ENCODE results near the gene KIFAP3. TPM values are rescaled to one million over a fixed set of nuclear protein-coding genes. Genes with fewer than 3 reads are reported as not detected.

Gene KIFAP3
- total and polyA plus RNA-seq, 4 donors, result 4.5 to 11.1 (median 6.9) TPM

DNA sequence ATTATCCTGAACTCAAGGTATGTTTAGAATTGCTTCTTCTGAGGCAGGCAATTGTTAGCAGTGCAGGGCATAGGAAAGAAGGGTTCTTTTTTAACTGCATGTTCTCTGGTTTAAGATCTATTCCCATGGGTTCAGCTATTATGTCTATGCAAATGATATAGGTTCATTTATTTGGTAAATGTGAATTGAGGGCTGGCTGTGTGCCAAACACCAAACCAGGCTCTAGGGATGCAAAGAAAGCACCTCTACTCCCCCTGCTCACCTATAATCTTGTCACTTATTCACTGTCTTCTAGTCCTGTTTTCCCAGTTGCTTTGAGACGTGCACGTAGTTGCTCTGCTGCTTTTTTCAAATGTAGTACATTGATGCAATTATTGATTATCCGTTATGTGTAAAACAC lies 691 bp upstream of the KIFAP3 start:
- Histone ChIP-seq H3K9ac (ENCODE audit: low read depth in 1 of 2, low read length in 2 of 2) (peak overlapping the region; percentile 11 to 72), H3K36me3 (ENCODE audit: control insufficient read depth in 4 of 4, insufficient read depth in 3 of 4, low read depth in 1 of 4, low read length in 3 of 4) (no peaks in the 10 kb centered on the region), H3K4me1 (ENCODE audit: control insufficient read depth in 4 of 4, insufficient read depth in 4 of 4, low read length in 3 of 4) (peaks cover 4 to 12% (median 9%) of the 10 kb centered on the region in 4 donors), H3K9me3 (ENCODE audit: control insufficient read depth in 4 of 4, low read length in 3 of 4) (peaks cover 0 to 7% (median 3%) of the 10 kb centered on the region in 4 donors), H3K27me3 (ENCODE audit: control insufficient read depth in 4 of 4, insufficient read depth in 4 of 4, low read length in 3 of 4) (no peaks in the 10 kb centered on the region), H3K27ac (ENCODE audit: low read depth in 1 of 2, low read length in 2 of 2) (no peak overlapping the region), H3K4me3 (ENCODE audit: low read depth in 1 of 3, low read length in 3 of 3) (peak overlapping the region in 1 of 3 donors; percentile 51)
- TF ChIP-seq, protein P1, sequence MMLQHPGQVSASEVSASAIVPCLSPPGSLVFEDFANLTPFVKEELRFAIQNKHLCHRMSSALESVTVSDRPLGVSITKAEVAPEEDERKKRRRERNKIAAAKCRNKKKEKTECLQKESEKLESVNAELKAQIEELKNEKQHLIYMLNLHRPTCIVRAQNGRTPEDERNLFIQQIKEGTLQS (IDR thresholded peaks at IDR 0.05), result no peak
- no peak for TF ChIP-seq FOXA2 (IDR thresholded peaks at IDR 0.05)
- TF ChIP-seq YY1 (IDR thresholded peaks at IDR 0.05), result no peak
- TF ChIP-seq FOXA1 (IDR thresholded peaks at IDR 0.05), result no peak
- TF ChIP-seq GABPA (IDR thresholded peaks at IDR 0.05 in 1 of 2, conservative IDR thresholded peaks at IDR 0.05 in 1 of 2), result no peak
- TF ChIP-seq NR2F2 (IDR thresholded peaks at IDR 0.05), result no peak
- TF ChIP-seq HNF4A (conservative IDR thresholded peaks at IDR 0.05), result no peak
- TF ChIP-seq, protein P2, sequence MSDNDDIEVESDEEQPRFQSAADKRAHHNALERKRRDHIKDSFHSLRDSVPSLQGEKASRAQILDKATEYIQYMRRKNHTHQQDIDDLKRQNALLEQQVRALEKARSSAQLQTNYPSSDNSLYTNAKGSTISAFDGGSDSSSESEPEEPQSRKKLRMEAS (IDR thresholded peaks at IDR 0.05), result no peak
- TF ChIP-seq, protein P3, sequence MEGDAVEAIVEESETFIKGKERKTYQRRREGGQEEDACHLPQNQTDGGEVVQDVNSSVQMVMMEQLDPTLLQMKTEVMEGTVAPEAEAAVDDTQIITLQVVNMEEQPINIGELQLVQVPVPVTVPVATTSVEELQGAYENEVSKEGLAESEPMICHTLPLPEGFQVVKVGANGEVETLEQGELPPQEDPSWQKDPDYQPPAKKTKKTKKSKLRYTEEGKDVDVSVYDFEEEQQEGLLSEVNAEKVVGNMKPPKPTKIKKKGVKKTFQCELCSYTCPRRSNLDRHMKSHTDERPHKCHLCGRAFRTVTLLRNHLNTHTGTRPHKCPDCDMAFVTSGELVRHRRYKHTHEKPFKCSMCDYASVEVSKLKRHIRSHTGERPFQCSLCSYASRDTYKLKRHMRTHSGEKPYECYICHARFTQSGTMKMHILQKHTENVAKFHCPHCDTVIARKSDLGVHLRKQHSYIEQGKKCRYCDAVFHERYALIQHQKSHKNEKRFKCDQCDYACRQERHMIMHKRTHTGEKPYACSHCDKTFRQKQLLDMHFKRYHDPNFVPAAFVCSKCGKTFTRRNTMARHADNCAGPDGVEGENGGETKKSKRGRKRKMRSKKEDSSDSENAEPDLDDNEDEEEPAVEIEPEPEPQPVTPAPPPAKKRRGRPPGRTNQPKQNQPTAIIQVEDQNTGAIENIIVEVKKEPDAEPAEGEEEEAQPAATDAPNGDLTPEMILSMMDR (IDR thresholded peaks at IDR 0.05; ENCODE audit: low read depth, low read length, missing input control), result no peak
- DNase-seq (ENCODE audit: low spot score), result no peak
- WGBS, result 83% methylated on average over 3 of the region's 3 CpGs

DNA sequence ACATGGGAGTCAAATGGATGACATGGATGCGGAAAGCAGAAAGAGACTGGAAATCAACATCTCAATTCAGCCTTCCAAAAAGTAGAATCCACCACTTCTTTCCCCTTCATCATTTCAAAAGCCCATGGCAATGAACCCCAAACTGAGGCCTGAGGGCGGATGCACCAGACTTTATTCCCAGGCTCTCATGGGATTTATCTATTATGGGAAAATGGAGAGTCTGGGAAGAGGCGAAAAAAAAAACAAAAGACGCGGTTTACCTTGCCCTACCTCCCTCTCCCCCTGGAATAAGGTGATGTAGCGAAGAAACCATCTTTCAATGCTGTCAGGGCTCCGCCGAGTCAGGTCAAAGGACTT lies 624 bp downstream of the KIFAP3 start:
- H3K9ac ChIP-seq (ENCODE audit: low read depth in 1 of 2, low read length in 2 of 2), result peak overlapping the region; percentile 10 to 45
- H3K4me1 ChIP-seq (ENCODE audit: control insufficient read depth in 4 of 4, insufficient read depth in 4 of 4, low read length in 3 of 4), result peaks cover 4 to 14% (median 9%) of the 10 kb centered on the region in 4 donors
- TF ChIP-seq HNF4G (IDR thresholded peaks at IDR 0.05) (no peak), YY1 (IDR thresholded peaks at IDR 0.05) (no peak), SP1 (IDR thresholded peaks at IDR 0.05) (no peak), FOXA2 (IDR thresholded peaks at IDR 0.05) (no peak), GABPA (IDR thresholded peaks at IDR 0.05 in 1 of 2, conservative IDR thresholded peaks at IDR 0.05 in 1 of 2) (no peak), NR2F2 (IDR thresholded peaks at IDR 0.05) (no peak), RXRA (IDR thresholded peaks at IDR 0.05) (no peak), EGR1 (IDR thresholded peaks at IDR 0.05; ENCODE audit: low read depth in 2 of 2) (no peak), JUND (IDR thresholded peaks at IDR 0.05) (no peak), TAF1 (conservative IDR thresholded peaks at IDR 0.05) (no peak), FOXA1 (IDR thresholded peaks at IDR 0.05) (no peak), HNF4A (conservative IDR thresholded peaks at IDR 0.05) (no peak), RAD21 (IDR thresholded peaks at IDR 0.05) (no peak)
- TF ChIP-seq, protein P4, sequence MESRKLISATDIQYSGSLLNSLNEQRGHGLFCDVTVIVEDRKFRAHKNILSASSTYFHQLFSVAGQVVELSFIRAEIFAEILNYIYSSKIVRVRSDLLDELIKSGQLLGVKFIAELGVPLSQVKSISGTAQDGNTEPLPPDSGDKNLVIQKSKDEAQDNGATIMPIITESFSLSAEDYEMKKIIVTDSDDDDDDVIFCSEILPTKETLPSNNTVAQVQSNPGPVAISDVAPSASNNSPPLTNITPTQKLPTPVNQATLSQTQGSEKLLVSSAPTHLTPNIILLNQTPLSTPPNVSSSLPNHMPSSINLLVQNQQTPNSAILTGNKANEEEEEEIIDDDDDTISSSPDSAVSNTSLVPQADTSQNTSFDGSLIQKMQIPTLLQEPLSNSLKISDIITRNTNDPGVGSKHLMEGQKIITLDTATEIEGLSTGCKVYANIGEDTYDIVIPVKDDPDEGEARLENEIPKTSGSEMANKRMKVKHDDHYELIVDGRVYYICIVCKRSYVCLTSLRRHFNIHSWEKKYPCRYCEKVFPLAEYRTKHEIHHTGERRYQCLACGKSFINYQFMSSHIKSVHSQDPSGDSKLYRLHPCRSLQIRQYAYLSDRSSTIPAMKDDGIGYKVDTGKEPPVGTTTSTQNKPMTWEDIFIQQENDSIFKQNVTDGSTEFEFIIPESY (IDR thresholded peaks at IDR 0.05), result no peak
- TF ChIP-seq, protein P3 (IDR thresholded peaks at IDR 0.05; ENCODE audit: low read depth, low read length, missing input control), result no peak
- TF ChIP-seq, protein P2 (IDR thresholded peaks at IDR 0.05), result no peak
- TF ChIP-seq, protein P1 (IDR thresholded peaks at IDR 0.05), result no peak
- TF ChIP-seq, protein P5, sequence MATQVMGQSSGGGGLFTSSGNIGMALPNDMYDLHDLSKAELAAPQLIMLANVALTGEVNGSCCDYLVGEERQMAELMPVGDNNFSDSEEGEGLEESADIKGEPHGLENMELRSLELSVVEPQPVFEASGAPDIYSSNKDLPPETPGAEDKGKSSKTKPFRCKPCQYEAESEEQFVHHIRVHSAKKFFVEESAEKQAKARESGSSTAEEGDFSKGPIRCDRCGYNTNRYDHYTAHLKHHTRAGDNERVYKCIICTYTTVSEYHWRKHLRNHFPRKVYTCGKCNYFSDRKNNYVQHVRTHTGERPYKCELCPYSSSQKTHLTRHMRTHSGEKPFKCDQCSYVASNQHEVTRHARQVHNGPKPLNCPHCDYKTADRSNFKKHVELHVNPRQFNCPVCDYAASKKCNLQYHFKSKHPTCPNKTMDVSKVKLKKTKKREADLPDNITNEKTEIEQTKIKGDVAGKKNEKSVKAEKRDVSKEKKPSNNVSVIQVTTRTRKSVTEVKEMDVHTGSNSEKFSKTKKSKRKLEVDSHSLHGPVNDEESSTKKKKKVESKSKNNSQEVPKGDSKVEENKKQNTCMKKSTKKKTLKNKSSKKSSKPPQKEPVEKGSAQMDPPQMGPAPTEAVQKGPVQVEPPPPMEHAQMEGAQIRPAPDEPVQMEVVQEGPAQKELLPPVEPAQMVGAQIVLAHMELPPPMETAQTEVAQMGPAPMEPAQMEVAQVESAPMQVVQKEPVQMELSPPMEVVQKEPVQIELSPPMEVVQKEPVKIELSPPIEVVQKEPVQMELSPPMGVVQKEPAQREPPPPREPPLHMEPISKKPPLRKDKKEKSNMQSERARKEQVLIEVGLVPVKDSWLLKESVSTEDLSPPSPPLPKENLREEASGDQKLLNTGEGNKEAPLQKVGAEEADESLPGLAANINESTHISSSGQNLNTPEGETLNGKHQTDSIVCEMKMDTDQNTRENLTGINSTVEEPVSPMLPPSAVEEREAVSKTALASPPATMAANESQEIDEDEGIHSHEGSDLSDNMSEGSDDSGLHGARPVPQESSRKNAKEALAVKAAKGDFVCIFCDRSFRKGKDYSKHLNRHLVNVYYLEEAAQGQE (IDR thresholded peaks at IDR 0.05), result no peak
- peak overlapping the region; percentile 51 to 93 (median 75) for H3K4me3 ChIP-seq (ENCODE audit: low read depth in 1 of 3, low read length in 3 of 3)
- WGBS, result 30% methylated on average over 8 of the region's 8 CpGs
- H3K9me3 ChIP-seq (ENCODE audit: control insufficient read depth in 4 of 4, low read length in 3 of 4), result peaks cover 0 to 2% (median 1%) of the 10 kb centered on the region in 4 donors
- no peaks in the 10 kb centered on the region for H3K27me3 ChIP-seq (ENCODE audit: control insufficient read depth in 4 of 4, insufficient read depth in 4 of 4, low read length in 3 of 4)
- no peak for DNase-seq (ENCODE audit: low spot score)
- peak overlapping the region in 1 of 2 donors; percentile 39 for H3K27ac ChIP-seq (ENCODE audit: low read depth in 1 of 2, low read length in 2 of 2)
- H3K36me3 ChIP-seq (ENCODE audit: control insufficient read depth in 4 of 4, insufficient read depth in 3 of 4, low read depth in 1 of 4, low read length in 3 of 4), result no peaks in the 10 kb centered on the region
